HepG2 (cell line): ENCODE data around the gene DYNC1LI2. TPM values are rescaled to one million over a fixed set of nuclear protein-coding genes. Genes with fewer than 3 reads are reported as not detected.

Experiments
- AKAP8 ChIP-seq: sonication (generic); formaldehyde crosslinking; IDR thresholded peaks from 2 replicates; pipeline ENCODE4 v1.5.1; 2020; ENCODE audit warnings: mild to moderate bottlenecking, missing genetic modification reagents
- CTCF ChIP-seq: sonication (generic); formaldehyde crosslinking; IDR thresholded peaks from 2 replicates; pipeline ENCODE4 v1.5.0; 2020; ENCODE audit warnings: mild to moderate bottlenecking, missing genetic modification reagents, moderate library complexity
- DR1 ChIP-seq: sonication (generic); formaldehyde crosslinking; IDR thresholded peaks from 2 replicates; pipeline ENCODE4 v1.8.0; 2021; ENCODE audit warnings: mild to moderate bottlenecking, missing genetic modification reagents, inconsistent platforms
- HNF1B ChIP-seq: sonication (generic); formaldehyde crosslinking; IDR thresholded peaks from 2 replicates; pipeline ENCODE4 v1.5.1; 2020; ENCODE audit warnings: mild to moderate bottlenecking, moderate library complexity, missing genetic modification reagents
- NRL ChIP-seq: sonication (generic); formaldehyde crosslinking; IDR thresholded peaks from 2 replicates; pipeline ENCODE4 v1.5.0; 2020; ENCODE audit warnings: missing genetic modification reagents, mild to moderate bottlenecking, moderate library complexity, borderline replicate concordance
- REPIN1 ChIP-seq: sonication (generic); formaldehyde crosslinking; IDR thresholded peaks from 2 replicates; pipeline ENCODE4 v1.8.0; 2022; ENCODE audit warnings: missing genetic modification reagents, low read depth, mild to moderate bottlenecking, borderline replicate concordance
- SAFB2 ChIP-seq: sonication (generic); formaldehyde crosslinking; IDR thresholded peaks from 2 replicates; pipeline ENCODE4 v1.5.1; 2020; ENCODE audit warnings: missing genetic modification reagents, low read depth, mild to moderate bottlenecking, borderline replicate concordance
- WIZ ChIP-seq: sonication (generic); formaldehyde crosslinking; IDR thresholded peaks from 2 replicates; pipeline ENCODE4 v1.5.1; 2020; ENCODE audit warnings: mild to moderate bottlenecking, missing genetic modification reagents
- ZNF281 ChIP-seq: sonication (generic); formaldehyde crosslinking; IDR thresholded peaks from 2 replicates; pipeline ENCODE4 v1.4.0; 2020; ENCODE audit warnings: missing genetic modification reagents, borderline replicate concordance
- ZNF317 ChIP-seq: sonication (generic); formaldehyde crosslinking; IDR thresholded peaks from 2 replicates; pipeline ENCODE4 v1.5.0; 2020; ENCODE audit warnings: mild to moderate bottlenecking, missing genetic modification reagents
- ZNF549 ChIP-seq: sonication (generic); formaldehyde crosslinking; IDR thresholded peaks from 2 replicates; pipeline ENCODE4 v1.5.0; 2020; ENCODE audit warnings: missing genetic modification reagents
- ZNF576 ChIP-seq: sonication (generic); formaldehyde crosslinking; IDR thresholded peaks from 2 replicates; pipeline ENCODE4 v1.4.0; 2020; ENCODE audit warnings: mild to moderate bottlenecking, missing genetic modification reagents
- ZNF746 ChIP-seq: sonication (generic); formaldehyde crosslinking; IDR thresholded peaks from 2 replicates; pipeline ENCODE4 v1.8.0; 2022; ENCODE audit warnings: mild to moderate bottlenecking, missing genetic modification reagents
- polyA plus RNA-seq, 8 experiments: library from polyadenylated mRNA; depleted of rRNA in 3 of 8; stranded (reverse) in 7 of 8; unstranded in 1 of 8; fragments of >200 nt; fragmentation: Illumina TruSeq in 4 of 8; extraction: Trizol in 4 of 8; gene quantifications; 2 replicates each; pipeline versions ENCODE4 v1.2.1 to v1.2.3, GENCODE V29; 2011 to 2016; ENCODE audit warnings: low read depth in 4 of 8, missing spikeins in 1 of 8, mixed read lengths in 1 of 8; ENCODE audit not compliant: insufficient read depth in 1 of 8
- total RNA-seq, 5 experiments: library from RNA; depleted of rRNA; stranded (reverse); fragments of >200 nt; fragmentation: Illumina TruSeq; extraction: Trizol; gene quantifications; 2 replicates each; pipeline ENCODE4 v1.2.3, GENCODE V29; 2016; ENCODE audit warnings: low read depth in 1 of 5
- TF ChIP-seq, protein P1 (sequence below): sonication (generic); formaldehyde crosslinking; IDR thresholded peaks from 2 replicates; pipeline ENCODE4 v1.4.0; 2020; ENCODE audit warnings: missing genetic modification reagents, borderline replicate concordance
- TF ChIP-seq, protein P2 (sequence below): sonication (generic); formaldehyde crosslinking; IDR thresholded peaks from 2 replicates; pipeline ENCODE4 v1.4.0; 2020; ENCODE audit warnings: mild to moderate bottlenecking, low read depth, missing genetic modification reagents

Gene DYNC1LI2
- total and polyA plus RNA-seq, 2 of the 13 experiments (the other 11 are each of a cell fraction or from before 2014, with no cell fraction given) = 65.5 to 135 TPM

GRCh38 chr16:66717112-66717675 lies 34.2 kb downstream of the DYNC1LI2 start (continued):
- TF ChIP-seq ZNF281 (no peak), ZNF317 (CRISPR knock-in tag) (peak; percentile 90), HNF1B (CRISPR knock-in tag) (peak; percentile 47; the same call in 1 of the 2 replicates), ZNF746 (CRISPR knock-in tag) (no peak), WIZ (no peak), SAFB2 (0 out of 2 replicates have a peak, but pooled peaks have one; percentile 31), NRL (CRISPR knock-in tag) (no peak), CTCF (CRISPR knock-in tag) (peak; percentile 86), ZNF576 (CRISPR knock-in tag) (no peak), AKAP8 (CRISPR knock-in tag) (0 out of 2 replicates have a peak, but pooled peaks have one; percentile 25), DR1 (CRISPR knock-in tag) (0 out of 2 replicates have a peak, but pooled peaks have one; percentile 1), REPIN1 (CRISPR knock-in tag) (peak; percentile 37; the same call in 1 of the 2 replicates), ZNF549 (CRISPR knock-in tag) (no peak)
- TF ChIP-seq, protein P1, sequence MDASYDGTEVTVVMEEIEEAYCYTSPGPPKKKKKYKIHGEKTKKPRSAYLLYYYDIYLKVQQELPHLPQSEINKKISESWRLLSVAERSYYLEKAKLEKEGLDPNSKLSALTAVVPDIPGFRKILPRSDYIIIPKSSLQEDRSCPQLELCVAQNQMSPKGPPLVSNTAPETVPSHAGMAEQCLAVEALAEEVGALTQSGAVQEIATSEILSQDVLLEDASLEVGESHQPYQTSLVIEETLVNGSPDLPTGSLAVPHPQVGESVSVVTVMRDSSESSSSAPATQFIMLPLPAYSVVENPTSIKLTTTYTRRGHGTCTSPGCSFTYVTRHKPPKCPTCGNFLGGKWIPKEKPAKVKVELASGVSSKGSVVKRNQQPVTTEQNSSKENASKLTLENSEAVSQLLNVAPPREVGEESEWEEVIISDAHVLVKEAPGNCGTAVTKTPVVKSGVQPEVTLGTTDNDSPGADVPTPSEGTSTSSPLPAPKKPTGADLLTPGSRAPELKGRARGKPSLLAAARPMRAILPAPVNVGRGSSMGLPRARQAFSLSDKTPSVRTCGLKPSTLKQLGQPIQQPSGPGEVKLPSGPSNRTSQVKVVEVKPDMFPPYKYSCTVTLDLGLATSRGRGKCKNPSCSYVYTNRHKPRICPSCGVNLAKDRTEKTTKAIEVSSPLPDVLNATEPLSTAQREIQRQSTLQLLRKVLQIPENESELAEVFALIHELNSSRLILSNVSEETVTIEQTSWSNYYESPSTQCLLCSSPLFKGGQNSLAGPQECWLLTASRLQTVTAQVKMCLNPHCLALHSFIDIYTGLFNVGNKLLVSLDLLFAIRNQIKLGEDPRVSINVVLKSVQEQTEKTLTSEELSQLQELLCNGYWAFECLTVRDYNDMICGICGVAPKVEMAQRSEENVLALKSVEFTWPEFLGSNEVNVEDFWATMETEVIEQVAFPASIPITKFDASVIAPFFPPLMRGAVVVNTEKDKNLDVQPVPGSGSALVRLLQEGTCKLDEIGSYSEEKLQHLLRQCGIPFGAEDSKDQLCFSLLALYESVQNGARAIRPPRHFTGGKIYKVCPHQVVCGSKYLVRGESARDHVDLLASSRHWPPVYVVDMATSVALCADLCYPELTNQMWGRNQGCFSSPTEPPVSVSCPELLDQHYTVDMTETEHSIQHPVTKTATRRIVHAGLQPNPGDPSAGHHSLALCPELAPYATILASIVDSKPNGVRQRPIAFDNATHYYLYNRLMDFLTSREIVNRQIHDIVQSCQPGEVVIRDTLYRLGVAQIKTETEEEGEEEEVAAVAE (CRISPR knock-in tag) = 0 out of 2 replicates have a peak, but pooled peaks have one; percentile 28
- TF ChIP-seq, protein P2, sequence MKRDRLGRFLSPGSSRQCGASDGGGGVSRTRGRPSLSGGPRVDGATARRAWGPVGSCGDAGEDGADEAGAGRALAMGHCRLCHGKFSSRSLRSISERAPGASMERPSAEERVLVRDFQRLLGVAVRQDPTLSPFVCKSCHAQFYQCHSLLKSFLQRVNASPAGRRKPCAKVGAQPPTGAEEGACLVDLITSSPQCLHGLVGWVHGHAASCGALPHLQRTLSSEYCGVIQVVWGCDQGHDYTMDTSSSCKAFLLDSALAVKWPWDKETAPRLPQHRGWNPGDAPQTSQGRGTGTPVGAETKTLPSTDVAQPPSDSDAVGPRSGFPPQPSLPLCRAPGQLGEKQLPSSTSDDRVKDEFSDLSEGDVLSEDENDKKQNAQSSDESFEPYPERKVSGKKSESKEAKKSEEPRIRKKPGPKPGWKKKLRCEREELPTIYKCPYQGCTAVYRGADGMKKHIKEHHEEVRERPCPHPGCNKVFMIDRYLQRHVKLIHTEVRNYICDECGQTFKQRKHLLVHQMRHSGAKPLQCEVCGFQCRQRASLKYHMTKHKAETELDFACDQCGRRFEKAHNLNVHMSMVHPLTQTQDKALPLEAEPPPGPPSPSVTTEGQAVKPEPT = no peak
